Effector CD8-positive, alpha-beta T cell (primary cell): ENCODE measurements around the gene PGM2L1.
"Not testable (repeated sequence)": the region's sequence is repeated elsewhere in the genome, so short reads cannot be mapped to it uniquely, and the experiment has no call there.

Experiments used
- DNase-seq: peaks from one replicate; lab custom pipeline; 2025; lab: John Stamatoyannopoulos, UW
- total RNA-seq, 4 experiments: gene quantifications; one replicate each; lab custom pipeline; 2026; lab: John Stamatoyannopoulos, UW

Gene PGM2L1
- total RNA-seq: 36.5 to 90.8 (median 60.2) reads per million in 4 experiments

DNA sequence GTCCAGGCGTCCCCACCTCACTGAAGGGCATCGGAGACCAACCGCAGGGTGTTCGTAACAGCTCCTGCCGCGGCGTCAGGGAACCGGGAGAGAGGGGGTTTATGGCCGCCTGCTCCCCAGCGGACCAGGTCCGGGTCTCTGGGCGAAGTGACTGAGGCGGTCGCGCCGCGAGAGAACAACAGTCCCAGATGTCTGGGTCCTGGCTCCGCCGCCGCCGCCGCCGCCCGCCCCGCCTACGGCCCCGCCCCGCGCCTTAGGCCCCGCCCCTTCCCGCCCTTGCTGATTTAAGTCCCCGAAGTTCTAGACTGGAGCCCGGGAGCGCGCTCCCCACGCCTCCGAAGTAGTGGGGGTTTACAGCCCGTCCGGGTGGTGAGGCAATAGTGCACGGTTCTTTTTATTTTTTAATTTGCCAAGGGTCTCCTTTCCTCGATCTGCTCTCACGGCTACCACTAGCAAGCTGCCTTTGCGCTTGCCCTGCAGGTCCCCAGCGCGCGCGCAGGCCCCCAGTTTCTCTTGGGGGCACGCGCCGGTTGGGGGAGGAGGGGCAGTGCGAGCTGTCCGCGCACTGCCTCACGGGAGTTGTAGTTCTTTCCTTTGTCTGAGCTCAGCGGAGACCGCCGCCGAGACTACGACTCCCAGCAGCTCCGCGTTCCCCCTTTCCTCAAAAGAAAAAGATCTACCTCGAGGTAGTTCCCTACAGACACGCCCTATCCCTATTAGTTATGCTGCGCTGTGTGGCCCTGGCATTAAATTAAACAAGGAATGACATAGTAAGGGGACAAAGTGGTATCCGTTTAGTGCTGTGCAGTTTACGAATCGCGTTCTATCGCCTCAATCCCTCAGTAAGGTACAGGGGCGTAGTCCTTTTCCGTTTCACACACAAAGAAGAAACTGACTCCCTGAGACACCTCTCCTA lies at the start of gene PGM2L1:
Gene PGM2L1 (minus strand): TSS at position 190 of the 916 bp plus-strand sequence. CDS start 272 bp downstream, outside the sequence.
- peak; percentile 87 for DNase-seq

DNA sequence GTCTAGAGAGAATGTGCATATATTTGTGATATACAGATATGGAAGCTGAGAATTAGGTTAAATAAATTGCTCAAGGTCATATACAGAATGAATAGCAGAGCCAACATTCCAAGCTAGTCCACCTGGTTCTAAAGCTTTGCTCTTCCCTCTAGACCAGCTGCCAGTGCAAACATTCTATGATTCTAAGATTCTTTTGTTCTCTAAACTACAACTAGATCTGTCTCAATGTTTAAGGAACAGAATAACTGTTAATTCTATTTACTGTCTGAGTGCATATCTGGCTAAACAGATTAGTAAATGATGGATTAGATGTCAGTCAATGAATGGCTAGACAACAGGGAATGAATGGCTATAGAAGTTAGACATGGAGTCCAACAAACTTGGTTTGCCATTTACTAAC lies 49.5 kb upstream of the PGM2L1 start:
- DNase-seq: no peak

DNA sequence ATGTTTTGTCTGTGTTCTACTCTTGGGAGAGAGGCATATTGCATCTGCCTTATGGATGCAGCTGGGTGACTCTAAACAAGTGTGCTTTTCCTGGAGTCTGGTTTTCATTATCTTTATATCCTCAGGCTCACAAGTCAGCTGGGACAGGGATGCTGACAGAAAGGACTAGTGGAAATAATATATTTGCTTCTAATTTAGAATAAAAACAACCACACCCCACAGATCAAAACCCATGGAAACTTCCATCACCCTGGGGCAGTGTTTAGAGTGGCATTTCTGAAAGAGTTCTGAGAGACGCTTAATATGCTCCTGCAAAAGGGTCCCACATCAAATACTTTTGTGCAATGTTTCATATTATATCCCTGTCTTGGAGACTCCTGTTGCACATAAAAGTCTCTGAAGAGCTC lies 48.3 kb upstream of the PGM2L1 start:
- no peak for DNase-seq

DNA sequence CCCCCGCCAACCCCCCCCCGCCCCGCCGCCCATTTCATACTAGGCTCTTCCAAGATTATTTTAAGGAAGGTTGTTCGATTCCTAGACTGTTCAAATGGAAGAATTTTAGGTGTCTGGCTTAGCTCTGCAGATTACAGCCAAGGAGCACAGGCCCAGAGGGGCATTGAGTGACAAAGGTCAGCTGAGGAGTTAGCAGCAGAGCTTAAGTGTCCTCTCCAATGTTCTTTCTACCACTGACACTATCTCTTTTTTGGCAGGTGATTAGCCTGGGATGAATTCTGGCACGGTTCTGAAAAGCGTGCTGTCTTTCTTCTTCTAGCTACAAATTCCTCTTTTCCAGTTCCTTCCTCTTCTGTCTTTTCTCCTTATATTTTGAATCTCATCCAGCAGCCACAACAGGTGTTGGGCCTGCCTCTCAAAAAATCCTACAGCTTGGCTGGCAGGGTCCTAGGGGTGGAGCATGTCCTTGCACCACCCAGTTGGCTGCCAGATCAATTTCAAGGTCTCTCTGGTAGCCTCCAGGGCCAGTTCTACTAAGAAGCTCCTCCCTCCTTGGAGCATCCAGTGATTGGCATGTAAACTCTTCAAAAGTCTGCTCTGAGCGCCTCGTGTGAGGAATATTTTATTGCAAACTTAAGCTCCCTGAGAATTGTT lies 46.1 kb upstream of the PGM2L1 start:
- no peak for DNase-seq

DNA sequence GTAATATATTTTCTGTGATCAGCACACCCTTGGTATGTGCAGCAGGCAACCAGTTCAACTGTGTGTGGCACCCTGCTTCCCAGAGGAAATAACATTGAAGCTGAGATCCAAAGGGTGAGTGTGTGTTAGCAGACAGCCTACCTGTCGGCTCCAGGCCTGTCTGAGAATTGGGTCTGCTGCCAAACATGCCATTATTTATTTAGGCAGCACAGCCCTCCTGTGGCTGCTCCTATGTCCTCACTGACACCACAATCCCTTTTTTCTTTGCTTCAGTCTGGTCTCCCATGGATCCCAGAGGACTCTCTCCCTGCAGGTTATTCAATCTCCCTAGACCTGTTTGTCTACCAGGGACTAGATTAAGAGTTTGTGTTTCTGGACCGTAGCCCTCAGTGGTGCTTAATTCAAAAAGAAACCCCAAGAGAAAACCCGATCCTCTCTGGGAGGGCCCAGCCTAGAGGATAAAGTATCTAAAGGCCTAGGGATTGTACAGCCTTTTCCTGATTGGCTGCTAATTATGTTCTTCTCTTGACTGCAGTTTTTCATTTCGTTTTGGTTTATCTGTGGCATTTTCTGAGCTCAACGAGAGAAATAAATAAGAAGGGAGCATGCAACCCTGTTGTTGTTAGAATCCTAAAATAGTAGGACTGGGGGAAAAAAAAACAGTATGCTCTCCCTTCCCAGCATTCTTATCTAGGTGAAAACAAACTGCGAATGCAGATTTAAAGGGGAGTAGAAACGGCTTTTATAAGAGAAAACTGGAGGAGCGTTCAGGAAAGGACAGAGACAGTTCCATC lies 45.0 kb upstream of the PGM2L1 start:
- no peak for DNase-seq

DNA sequence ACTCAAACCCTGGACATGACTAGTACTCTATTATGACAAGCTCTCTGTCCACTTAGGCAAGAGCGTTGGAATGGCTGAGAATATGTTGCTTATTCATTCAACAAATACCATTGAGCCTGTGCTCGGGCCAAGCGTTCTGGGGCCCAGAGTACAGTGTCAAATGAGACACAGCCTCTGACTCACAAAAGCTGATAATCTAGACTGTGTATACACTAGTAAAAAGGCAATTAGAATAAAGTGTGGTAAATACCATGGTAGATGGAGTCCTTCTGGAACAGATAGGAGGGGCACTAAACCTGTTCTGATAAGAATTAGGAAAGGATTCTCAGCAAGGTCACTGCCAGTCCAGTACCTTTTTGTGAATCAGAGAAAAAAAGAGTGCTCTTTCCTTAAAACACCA lies 44.4 kb upstream of the PGM2L1 start:
- no peak for DNase-seq

DNA sequence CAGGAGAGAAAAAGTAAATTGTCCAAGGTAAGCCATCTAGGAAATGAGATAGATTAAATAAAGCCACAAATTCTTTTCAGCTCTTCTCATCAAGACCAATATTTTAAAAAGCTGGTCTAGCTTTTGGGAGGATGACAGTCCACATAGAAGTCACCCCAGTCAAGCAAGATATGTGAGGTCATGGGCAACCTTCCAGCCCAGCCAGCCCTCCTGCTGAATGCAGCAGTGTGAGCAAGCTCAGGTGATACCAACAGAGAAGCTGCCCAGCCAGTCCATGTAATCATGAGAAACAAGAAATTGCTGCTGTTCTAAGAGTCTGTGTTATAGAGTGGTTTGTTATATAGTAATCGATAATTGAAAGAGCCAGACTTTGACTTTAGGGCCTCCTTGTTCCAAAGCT lies 40.4 kb upstream of the PGM2L1 start:
- DNase-seq: no peak

DNA sequence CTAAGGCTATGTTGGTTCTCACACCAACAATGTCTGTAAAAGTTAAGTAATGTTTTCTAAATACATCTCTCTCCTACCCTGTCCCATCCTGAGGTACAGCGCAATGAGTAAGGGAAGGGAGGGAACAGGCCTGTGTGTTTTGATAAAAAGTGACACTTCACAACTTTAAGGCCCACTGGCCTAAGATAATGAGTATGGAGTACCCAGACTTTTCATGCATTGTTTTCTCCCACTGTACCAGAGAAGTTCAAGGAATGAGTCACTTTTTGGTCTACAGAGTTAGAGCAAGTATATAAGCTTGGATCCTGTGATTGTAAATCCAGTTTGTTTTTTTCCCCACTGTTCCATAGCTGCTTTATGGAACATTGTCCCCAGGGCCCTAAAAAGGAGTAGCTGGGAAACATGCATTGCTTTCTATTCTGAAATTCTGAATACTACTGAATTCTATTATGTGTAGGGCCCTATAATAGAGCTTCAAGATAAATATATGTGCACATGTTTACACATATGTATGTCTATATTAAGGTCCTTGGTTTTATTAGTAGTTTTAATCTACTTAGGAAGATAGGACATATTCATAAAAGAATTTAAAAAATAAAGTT lies 39.3 kb upstream of the PGM2L1 start:
- no peak for DNase-seq

DNA sequence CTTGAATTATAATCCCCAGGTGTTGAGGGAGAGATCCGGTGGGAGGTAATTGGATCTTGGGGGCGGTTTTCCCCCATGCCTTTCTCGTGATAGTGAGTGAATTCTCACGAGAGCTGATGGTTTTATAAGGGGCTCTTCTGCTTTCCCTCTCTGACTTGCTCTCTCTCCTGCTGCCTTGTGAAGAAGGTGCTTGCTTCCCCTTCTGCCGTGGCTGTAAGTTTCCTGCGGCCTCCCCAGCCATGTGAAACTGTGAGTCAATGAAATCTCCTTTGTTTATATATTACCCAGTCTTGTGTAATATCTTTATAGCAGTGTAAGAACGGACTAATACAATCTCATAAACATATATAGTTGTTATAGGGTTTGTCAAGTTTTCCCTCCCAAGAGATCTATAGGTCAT lies 36.3 kb upstream of the PGM2L1 start:
- no peak for DNase-seq

DNA sequence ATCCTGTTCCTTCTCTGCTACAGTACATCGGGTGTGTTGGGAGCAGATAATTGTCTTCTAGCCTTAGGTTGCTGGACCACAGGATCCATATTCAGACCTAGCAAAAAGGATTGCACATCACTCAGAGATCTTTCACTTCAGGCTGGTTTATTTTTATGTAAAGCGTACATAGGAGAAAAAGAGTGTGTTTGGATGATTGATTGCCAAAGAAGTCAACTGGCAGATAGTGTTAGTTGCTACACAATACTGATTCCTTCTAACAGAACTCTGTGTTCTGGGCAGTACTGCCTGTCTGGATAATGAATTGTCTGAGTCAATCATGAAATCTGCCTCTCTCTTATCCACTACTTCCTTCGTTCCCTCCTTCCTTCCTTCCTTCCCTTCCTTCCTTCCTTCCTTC lies 31.0 kb upstream of the PGM2L1 start:
- no peak for DNase-seq

DNA sequence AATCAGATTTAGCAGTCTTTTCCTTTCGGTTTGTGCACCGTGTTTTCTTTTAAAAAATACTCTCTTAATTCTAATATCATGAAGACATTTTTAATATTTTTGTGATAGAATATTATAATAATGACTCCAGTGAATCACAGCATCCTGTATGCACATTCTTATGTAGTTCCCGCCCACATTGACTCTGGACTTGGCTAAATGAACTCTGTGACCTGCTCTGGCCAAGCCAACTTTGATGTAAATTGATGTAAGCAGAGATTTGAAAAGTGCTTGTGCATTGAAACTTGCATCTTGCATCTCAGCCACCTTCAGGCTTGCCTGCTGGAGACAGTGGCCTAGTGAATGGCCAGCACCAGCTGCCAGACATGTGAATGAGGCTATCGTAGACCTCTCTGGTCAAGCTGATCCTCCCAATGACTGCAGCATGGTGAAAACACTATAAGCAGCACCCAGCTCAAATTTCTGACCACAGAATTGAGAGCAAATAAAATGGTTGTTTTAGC lies 29.2 kb upstream of the PGM2L1 start:
- DNase-seq: no peak

DNA sequence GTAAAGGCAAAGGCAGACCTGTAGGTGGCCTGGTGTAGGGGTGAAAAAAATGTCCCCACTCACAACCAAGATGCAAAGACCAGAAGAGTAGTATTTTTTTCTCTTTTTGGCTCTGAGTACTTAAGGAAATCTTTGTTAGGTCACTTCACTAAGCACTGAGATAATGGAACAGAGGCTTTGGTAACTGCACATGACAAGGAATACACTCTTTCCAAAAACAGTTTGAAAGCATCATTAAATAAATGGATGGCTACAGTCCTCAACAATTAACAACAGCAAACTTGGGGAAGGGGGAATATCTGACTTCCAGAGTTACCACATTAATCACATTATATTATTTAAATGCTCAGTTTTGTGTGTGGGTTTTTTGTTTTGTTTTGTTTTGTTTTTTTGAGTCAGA lies 26.9 kb upstream of the PGM2L1 start:
- no peak for DNase-seq

DNA sequence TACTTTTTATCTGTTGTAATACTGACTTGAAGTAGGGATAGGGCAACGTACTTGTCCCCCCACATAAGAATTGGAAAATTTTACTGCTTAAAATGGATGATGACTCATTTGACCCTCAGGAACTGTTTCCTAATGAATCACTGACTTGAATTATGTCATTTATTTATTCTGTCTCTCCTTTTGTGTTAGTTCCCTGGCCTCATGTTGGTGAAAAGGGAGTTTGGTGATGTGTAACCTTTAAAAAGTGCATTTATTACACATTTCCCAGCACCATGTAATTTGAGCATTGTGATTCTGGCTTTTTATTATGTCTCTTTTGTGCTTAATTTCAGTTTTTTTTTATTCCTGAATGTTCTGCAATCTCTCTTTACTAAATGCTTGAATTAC lies 20.3 kb upstream of the PGM2L1 start:
- no peak for DNase-seq

DNA sequence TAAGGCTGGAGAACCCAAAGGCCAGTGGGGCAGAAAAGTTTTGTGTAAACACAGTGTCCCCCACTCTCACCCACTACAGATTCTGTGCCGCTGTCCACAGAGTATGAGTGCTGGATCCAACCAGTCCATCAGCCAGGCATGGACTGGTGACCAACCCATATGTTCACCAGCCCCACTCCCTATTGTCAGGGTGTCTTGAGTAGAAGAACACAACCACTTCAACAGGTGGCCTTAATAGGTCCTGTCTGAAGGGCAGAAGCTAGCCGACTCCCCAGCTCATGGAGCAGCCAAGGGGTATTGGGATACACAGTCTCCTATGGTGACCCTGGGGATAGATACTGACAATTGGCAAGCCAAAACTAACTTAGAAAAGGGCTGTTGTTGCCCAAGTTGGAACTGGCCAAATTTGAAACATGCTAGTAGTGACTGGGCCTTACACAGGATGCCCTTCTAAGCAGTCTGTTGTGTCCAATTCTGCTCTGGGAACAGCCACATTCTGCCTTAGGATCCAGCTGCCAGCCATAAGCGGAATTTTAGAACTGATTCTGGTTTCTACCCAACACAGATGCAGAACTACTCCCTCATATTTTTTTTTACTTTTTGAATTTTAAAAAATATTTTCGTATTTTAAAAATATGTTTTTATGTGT lies 19.8 kb upstream of the PGM2L1 start:
- no peak for DNase-seq

DNA sequence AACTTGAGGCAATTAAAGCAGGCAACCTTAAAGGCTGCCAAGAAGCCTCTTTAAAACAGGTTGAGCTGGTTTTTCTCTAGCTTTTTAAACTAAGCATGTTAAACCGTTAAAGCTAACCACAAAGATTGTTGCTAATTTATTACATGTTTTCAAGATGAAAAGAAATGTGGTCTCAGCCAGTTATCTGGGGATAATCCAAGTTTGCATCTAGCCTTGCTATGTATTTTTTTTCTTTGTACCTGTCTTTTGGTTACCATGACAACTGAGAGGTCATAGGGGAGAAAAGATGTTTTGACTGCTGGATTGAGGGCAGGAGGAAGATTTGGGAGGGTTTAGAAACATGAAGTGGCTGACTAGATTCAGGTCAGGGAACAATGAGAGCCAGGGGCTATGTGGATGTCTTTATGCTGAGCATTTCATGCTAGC lies 19.2 kb upstream of the PGM2L1 start:
- DNase-seq: no peak

DNA sequence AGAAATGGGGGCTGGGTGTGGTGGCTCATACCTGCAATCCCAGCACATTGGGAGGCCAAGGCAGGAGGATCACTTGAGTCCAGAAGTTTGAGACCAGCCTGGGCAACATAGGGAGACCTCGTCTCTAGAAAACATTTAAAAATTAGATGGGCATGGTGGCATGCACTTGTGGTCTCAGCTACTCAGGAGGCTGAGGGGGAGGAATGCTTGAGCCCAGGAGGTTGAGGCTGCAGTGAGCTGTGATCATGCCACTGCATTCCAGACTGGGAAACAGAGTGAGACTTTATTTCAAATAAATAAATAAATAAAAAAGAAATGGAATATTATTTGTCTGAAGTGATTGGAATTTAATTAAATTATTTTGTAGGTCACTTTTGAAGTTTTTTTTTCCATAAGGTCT lies 18.7 kb upstream of the PGM2L1 start:
- DNase-seq: not testable (repeated sequence)

DNA sequence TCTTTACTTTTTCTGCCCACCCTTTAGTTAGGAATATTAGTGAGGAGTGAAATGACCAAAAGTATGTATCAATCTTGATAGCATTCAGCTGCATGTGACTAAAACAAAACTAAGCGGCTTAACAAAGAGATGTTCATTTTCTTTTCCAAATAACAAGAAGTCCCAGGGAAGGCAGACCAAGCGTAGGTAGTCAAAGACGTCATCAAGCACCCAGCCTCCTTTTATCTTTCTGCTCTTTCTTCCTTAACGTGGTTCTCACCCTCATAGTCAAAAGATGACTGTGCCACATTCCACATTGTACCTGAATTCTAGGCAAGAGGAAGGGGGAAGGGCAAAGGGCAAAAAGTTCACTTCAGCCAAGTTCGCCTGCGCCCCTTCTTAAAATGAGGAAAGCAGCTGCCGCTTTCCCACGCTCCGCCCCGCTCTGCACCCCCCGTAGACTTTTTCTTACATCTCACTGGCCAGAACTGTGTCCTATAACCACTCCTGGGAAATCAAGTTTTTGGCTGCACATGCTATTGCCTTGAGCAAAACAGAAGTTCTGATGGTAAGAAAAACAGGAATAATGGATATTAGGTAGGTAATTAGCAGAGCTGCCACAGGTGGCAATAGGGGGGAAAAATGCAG lies 14.6 kb upstream of the PGM2L1 start:
- DNase-seq: no peak

DNA sequence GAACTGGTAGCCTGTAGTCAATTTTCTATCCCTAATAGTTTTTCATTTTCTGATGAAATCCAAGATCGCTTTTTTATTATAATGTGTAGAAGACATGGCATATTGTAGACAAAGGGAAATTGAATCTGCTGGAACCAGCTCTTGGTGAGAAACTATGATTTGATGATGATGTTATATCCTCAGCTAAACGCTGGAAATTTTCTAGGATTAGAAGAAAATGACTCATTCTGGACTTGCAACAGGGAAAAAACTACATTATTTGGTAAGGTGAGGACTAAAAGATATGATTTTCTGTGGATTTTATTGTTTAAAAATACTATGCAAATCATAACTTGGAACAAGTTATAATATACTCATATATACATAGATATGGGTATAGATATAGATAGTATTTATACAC lies 14.1 kb upstream of the PGM2L1 start:
- no peak for DNase-seq

DNA sequence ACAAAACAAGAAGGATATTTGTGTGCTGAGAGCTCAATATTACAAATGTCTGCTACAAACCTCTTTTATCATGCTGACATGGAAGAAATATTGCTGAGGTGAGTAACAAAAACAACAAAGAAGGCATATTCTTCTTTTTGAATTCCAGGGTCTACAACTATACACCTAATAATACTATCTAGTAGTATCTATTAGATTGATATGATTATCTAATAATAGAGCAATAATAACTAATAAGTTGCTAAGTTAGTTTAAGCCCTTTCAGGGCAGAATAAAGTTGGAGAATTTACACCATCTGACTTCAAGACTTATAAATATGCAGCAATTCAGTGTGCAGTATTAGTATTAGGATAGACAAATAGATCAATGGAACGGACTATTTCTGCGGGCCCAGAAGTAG lies 11.4 kb upstream of the PGM2L1 start:
- no peak for DNase-seq

DNA sequence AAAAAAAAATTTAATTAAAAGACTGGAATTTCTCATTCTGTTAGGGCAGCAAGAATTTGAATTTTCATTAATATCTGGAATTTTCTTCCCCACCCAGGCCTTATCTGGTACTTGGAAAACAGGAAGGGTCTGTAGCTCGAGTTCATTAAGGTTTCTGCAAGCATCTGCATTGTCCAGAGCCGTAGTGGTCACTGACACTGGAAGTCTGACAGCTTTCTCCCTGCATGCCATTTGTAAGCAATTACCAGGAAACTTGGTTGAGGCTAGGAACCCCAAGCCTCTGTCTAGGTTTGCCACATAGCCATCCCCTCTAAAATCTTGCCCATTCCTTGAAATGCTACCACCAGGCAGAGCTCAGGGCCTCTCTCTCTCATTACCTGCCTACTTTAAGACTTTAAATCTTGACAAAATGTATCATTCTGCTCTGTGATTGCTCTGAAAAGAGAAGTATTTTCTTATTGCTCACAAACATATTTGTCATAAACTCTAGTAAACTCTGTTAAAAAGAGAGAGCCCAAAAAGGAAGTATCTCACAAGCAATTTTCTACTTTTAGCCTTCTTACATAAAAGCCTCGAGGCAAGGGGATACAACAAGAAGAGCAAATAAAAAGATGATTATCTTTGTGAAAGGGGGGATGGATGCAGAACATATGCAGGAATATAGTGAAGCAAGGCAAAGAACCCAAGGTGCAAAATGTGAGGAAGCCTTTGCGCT lies 5.5 kb upstream of the PGM2L1 start:
- no peak for DNase-seq
